HL-60/S4 treated with retinoic acid at 250 ng/mL for 4 days and 3 days (cell line): ENCODE results near the gene CAMK2A.
"Not testable (repeated sequence)": the region's sequence is repeated elsewhere in the genome, so short reads cannot be mapped to it uniquely, and the experiment has no call there.

Source experiments
- in situ Hi-C: fragments of 300-500 bp; cut with MboI; formaldehyde crosslinking; loops from 2 replicates; pipeline ENCODE4 v1.7.0; 2022; ENCODE audit warnings: low sequenced_read_pairs

CAMK2A gene

DNA sequence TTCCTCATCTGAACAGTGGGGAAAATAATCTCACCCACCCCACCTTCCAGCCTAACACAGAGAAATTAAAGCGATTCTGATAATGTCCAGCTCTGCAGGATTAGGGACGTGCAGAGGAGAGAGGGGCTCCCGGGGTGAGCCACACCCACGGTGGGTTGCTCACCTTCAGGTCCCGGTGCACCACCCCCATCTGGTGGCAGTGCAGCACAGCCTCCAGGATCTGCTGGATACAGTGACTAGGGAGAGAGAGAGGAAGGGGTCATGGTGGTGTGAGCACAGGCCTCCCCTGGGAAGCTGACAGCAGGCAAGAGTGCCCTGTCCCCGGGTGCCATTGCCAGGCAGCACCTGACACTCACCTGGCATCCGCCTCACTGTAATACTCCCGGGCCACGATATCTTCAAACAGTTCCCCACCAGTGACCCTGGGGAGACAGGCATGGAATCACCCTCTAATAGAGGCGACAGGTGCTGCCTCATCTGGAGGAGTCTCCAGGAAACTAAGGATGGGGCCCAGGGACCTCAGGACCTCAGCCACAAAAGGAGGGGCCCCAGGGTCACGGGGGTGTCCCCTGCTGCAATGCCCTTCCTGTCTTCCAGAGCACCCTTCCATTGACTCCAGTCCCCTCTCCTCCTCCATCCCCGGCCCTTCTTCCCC is 33.0 kb downstream of the CAMK2A start:
- in situ Hi-C loops: no loop called here

DNA sequence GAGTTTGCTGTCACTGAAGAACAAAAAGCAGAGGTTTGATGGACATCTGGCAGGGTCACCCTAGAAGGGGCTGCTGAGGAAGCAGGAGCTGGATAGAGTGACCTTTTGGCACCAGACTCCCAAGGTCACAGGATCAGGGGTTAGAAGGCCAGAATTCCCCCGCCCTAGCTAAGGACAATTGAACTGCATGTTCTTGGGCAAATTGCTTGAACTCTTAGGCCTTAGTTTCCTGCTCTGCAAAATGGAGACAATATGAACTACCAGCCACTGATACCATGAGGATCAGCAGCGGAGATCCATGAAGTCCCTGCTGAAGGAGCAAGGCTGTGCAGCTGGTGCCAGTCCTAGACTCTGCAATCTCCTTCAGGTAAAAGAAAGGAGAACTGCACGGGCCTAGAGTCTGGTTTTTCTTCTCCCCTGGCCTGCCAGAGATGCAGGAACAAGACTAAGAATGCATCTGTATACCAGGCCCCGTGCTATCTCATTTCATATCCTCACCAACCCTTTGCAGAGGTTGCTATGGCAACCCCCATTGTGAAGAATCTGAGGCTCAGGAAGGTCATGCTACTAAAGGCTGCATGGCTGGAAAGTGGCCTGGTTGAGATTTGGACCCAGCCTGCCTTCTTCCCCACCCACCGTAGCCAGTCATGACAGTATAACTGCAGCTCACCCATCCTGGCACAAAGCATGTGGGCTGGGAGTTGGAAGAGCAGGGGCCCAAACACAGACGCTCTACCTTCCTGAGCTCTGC is 33.7 kb downstream of the CAMK2A start:
- in situ Hi-C loops: no loop called here

DNA sequence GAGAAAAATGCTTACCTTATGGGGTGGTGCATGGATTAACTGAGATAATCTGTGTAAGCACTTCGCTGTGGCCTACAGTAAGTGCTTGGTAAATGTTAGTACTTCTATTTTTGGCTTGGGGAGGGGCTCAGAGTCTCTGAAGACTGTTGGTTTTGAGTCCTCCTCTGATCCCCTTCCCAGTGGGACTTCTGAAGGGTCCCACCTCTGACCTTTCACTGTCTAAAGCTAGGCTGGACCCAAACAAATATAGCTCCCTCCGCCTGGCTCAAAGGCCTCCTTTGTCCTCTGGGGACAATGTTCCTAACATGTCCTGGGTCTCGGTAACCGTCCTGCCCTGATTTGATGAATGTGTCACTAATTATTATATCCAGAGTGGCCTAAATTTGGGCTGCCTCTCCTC is 34.8 kb downstream of the CAMK2A start:
- in situ Hi-C loops: no loop called here

DNA sequence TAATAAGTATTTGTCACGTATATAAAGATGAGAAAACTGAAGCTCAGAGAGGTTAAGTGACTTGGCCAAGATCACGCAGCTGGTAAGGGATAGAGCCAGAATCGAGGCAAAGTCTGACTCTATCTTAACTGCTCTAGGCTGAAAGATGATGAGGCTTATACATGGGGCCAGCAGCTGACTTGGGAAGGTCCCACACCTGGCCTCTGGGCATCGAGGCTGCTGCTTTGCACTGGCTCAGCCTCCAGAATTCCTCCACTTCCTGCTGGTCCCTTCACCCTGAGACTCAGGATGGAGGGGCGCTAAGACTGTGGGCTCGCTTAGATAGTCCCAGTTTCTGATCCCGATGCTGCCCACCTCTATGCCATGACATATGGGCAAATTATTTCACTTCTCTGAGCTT is 35.2 kb downstream of the CAMK2A start:
- in situ Hi-C loops: no loop called here

DNA sequence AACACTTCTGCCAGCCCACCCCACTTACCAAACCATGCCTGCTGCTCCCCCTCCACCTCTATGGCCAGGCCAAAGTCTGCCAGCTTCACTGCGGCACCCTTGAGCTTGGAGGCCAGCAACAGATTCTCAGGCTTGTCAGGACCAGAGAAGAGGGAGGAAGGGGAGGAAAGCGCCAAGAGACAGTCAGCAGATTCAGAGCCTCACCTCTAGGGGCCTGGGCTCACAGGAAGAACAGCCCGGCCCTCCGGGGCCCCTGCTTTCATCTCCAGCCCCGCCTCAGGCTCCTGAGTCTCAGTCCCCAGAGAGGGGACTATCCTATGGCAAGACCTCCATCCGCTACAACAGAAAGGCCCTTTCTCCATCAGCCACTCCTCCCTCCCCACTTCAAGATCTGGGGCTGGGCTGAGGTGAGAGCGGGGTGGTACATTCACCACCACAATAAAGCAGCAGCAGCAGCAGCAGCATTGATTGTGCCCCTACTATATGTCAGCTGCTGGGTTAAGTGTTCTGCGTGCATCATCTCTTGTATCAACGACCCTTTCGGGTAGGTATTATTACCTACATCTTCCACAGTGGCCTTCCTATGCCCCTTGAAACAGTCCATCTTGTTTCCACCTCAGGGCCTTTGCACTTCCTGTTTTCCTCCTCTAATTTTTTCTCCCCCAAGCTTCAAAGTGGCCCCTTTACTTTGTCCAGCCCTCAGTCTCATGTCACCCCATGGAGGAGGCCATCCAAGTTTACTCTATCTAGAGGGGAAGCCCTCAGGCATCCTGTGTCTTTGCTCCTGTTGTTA is 36.0 kb downstream of the CAMK2A start:
- in situ Hi-C loops: no loop called here

DNA sequence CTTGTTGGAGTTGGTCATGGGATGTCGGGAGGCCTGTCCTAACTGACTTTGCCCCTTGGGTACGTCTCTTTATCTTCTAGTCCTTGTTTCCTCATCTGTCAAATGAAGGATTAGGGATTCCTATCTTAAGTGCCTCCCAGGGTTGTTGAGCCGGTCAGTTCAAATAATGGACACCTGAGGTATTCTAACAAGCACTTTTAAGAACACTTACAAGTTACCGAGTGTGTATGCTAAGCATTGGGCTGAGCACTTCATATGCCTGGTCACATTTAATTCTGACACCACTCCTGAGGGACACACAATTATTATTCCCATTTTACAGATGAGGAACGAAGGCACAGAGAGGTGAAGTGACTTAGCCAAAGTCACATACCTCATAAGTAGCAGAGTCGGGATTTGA is 37.1 kb downstream of the CAMK2A start:
- in situ Hi-C loops: no loop called here

DNA sequence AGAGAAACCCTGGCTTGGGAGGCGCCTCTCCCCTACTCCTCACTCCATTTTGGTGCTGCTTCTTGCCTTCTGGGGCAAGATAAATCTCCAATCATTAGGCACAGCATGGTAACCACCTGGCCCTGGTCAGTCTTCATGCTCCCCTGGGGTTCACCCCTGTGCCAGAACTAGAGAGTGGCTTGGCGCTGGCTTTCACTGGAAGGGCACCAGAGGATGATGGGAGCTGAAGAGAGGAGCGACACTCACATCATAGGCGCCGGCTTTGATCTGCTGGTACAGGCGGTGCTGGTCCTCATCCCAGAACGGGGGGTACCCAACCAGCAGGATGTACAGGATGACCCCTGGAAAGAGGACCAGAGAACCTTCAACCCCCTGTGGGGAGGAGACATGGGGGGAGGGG is 38.1 kb downstream of the CAMK2A start:
- in situ Hi-C loops: no loop called here

DNA sequence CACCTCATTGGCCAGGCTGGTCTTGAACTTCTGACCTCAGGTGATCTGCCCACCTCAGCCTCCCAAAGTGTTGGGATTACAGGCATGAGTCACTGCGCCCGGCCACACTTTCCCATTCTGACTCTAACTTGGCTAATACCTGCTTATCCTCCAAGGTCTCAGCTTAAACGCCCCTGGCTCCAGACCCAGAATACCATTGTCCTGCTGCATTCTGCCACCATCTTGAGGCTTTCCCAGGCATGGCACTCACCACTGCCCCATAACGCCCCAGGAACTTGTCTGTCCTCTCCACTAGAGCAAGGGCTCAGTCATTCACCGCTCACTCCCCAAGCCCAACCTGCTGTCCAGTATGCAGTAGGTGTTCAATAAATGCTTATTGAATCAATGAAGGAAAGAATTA is 39.8 kb downstream of the CAMK2A start:
- in situ Hi-C loops: no loop called here

DNA sequence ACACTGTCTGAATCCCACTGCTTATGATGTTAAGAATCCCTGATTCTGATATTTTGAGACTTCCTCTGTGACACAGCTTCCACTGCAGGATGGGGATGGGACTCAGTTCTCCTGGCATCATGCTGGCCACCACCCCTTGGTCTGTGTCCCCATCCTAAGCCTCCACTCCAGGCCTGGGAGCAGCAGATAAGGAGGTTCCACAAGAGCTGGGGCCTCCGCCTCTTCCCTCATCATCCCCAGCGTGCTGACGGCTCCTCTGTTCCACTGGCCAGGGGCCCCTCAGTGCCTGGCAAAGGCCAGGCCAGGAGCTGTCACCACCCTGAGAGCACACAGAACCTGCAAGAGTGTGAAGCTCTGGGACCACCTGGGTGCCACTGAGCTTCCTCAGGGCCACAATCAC is 40.6 kb downstream of the CAMK2A start:
- in situ Hi-C loops: no loop called here

DNA sequence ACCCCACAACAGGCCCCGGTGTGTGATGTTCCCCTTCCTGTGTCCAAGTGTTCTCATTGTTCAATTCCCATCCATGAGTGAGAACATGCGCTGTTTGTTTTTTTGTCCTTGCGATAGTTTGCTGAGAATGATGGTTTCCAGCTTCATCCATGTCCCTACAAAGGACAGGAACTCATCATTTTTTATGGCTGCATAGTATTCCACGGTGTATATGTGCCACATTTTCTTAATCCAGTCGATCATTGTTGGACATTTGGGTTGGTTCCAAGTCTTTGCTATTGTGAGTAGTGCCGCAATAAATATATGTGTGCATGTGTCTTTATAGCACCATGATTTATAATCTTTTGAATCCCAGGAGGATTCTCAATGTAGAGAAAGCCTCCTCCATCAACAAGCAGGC is 41.1 kb downstream of the CAMK2A start:
- in situ Hi-C loops: not testable (repeated sequence)

DNA sequence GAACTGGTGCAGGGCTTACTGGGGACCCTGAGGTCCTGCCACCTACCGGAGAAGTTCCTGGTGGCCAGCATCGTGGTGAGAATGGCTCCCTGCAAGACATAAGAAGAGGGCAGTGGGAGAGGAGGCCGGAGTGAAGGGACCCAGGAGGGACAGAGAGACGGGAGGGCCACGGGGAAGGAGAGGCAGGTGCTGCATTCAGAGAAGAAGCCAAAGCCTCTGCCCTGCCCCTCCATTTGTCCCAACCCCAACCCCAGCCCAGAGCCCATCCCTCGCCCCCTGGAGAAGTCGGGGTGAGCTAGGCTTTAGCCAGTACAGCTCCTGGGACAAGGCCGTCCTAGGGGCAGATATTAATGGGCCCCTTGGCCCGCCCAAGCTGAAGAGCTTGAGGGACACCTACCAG is 41.8 kb downstream of the CAMK2A start:
- in situ Hi-C loops: no loop called here

DNA sequence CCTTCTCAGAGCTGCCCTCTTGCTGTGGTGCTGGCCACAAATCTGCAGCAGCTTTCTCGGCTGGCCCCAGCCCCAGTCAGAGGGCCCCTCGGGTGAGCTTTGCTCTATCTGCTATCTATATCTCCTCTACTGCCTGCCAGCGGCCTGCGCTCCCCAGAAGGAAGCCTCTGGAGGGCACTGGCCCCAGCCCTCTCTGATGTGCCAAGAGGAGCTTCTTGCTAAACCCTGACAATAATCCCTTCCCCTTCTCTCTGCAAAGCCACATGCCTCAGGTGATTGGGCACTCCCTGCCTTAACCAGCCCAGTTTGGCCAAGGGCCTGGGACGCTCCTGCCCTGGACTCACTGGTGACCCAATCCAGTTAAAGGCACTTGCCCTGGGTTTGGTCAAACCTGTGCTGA is 42.7 kb downstream of the CAMK2A start:
- in situ Hi-C loops: no loop called here

DNA sequence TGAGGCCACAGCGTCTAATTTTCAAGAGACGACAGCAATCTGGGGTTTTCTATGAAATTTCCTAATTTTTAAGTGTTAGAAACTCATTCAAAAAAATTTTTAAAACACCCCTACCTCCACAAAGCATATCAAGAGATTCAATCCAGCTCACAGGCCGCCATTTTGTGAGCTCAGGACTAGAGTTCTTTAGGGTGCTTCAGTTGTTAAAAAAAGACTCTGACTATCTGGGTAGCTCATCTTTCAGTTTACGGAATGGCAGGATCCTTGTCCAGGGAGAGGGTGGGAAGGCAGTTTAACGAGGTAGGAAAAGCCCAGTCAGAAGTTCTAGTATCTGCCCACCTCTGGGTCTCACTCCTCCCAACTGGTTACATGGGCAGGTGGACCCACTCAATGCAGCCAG is 43.1 kb downstream of the CAMK2A start:
- in situ Hi-C loops: no loop called here

DNA sequence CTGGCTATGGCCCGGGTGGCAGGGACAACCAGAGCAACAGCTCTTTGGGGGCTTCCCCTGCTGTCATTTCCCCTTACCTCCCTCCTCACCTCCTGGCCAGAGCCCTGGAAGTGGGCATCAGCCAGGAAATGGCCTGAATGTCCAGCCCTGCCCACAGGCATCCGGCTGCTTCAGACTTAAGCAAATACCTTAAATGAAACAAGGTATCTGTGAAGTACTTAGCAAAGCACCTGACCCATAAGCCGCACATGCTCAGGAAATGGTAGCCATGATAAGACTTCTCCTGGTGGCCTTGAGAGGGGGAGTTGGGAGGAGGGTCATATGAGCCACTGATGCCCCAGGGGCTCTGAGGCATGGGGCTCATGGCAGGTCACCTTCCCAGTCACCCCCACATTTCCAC is 43.8 kb downstream of the CAMK2A start:
- in situ Hi-C loops: no loop called here

DNA sequence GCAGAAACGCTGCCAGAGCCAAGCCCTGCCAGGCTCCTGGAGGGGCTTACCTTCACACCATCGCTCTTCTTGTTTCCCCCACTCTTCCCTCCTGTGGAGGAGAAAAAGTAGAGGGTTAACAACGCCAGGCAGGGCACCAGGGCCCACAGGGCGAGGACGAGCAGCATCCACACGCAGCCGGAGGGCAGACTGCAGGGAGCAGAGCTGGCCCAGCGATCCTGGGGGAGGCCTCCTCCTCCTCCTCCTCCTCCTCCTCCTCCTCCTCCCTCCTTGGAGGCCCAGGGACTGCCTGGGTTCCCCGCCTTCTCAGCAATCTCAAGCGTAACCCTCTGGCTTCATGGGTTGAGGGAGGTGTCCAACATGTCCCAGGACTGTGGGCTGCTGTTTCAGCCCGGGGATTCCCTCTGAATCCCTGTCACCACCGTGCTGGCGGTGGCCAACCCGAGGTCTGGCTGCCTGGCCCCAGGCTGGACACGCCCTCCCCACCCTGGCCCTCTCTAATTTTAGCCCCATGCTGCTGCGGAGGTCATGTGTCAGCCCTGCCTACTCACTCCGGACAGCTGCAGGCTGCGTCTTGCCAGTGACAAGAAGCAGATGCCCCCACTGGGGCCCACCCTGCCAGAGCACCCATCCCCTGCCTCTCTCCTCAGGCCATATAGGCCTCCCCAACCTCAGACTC is 44.3 kb downstream of the CAMK2A start:
- in situ Hi-C loops: no loop called here

DNA sequence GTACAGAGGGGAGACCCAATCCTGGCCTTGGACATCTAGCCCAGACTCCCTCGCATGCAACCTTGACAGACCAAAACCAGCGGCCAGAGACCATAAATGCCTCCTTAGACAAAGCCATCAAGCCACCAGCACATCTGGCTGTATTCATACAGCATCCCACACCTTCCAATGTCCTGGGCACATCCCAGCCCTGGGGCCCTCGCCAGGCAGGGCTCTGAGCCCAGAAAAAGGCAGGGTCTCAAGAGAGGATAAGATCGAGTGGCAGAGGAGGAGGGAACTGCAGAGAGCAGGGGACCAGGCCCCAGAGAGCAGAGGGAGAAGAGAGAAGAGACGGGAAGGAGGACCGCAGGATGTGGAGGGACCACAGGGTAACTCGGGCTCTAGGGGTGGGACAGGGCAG is 45.4 kb downstream of the CAMK2A start:
- in situ Hi-C loops: no loop called here

DNA sequence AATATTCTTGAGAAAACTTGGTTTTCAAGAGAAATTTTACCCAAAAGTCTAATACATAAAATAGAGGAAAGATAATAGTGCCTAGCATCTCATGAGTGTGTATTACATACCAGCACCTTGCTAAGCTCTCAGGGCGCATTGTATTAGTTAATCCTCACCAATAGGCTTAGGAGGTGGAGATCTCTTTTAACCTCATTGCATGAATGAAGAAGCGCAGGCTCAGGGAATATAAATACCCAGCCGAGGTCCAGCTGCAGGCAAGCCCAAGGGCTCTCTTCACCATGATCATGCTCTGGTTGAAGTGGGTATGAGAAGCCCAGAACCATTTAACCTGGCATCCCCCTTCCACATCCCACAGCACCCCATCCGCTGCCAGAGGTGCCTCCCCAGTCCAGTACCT is 46.0 kb downstream of the CAMK2A start:
- in situ Hi-C loops: no loop called here

DNA sequence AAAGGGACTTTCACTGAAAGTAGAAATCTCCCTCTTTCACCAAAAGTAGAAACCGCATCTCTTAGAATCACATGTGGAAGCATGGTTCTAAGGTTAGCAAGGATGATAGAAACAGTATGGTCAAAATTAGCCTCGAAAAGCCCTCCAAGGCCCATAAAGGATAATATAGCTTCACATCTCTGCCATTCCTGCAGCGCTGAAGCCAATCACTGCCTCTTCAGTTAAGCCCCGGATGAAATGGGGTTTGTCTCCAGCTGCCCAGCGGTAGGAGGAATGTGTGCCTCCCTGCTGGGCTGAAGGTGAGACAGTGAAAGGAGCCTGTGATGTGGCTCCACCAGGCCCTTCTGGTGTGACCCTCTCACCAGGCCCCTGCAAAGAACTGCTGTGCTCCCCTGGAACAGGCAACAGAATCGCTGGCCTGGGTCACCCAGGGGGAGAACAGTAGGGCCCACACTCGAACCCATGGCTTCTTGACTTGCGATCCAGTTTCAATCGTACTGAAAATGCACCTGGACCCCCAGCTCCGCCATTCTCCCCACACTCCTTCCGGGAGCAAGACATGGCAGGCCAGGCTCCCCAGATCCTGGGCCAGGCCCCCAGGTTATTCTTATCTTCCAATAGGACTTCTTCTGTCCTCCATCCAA is 47.2 kb downstream of the CAMK2A start:
- in situ Hi-C loops: no loop called here

DNA sequence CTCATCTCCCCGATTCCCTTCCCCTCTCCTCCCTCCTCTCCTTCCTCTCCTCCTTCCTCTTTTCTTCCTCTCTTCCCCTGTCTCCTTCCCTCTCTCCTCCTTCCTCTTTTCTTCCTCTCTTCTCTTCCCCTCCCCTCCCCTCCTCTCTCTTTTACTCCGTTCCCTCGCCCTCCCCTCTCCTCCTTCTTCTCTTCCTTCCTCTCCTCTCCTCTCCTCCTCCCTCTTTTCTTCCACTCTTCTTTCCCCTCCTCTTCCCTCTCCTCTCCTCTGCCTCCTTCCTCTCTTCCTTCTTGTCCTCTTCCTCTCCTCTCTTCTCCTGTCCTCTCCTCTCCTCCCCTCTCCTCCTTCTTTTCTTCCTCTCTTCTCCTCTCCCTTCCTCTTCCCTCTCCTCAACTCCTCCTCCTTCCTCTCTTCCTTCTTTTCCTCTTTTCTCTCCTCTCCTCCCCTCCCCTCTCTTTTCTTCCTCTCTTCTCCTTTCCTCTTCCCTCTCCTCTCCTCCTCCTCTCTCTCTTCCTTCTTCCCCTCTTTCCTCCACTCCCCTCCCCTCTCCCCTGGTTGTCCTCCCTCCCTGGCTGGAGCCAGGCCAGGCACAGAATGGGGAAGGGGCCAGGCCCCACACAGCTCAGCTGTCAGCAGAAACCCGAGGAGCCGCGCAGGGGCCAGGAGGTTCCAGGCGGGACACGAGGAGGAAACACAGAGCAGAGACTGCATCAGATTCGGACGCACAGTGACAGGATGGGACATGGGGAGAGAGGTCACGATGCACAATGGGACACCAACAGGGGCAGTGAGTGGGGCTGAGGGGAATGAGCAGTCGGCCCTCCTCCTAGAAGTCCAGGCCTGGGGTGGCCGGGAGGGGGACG is 48.0 kb downstream of the CAMK2A start:
- in situ Hi-C loops: no loop called here

DNA sequence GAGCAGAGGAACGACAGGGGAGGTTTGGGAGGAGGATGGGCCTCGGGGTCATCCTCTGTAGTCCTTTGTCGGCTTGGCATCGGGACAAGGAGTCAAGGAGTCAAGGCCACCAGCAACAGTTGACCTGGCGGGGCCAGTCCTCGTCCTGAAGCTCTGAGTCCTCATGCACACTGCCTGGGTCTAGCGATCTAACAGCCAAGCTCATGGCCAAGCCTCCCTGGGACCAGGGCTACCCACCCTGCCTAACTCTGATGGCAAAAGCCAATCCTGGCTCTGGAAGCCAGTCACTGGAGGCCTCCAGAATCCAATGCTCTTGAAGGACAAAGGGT is 49.8 kb downstream of the CAMK2A start:
- in situ Hi-C loops: no loop called here
